OCI-LY7 (cell line): ENCODE results near the gene LMOD3.

ENCODE experiments used
- EZH2phosphoT487 ChIP-seq: fragments of 200-600 bp; sonication (generic); IDR thresholded peaks from 2 replicates; pipeline ENCODE4 v1.6.1; 2018; ENCODE audit warnings: low read depth, borderline replicate concordance, mild to moderate bottlenecking, mixed run types, antibody characterized with exemption, low read length, moderate library complexity, mixed read lengths
- TF ChIP-seq, protein P1 (sequence below): fragments of 200-600 bp; sonication (generic); conservative IDR thresholded peaks from 2 replicates; pipeline ENCODE4 v1.5.1; 2014; ENCODE audit warnings: mild to moderate bottlenecking, antibody characterized with exemption, low read length, moderate library complexity, mixed read lengths

DNA sequence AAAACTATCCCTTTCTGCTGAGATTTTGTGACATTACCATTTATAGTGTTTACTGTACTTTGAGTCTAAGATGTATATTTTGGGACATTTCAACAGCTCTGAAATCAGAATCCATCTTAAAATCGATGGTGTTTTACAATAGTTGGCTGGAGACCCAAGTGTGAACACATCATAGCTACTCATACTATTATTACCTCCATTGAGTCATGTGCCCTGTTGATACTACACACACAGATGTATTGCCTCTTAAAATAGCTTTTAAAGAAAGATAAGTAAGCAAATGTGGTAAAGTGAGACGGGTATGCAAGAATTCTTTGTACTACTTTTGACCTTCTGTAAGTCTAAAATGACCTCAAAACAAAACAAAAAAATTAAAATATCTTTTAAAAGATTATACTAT lies 6.7 kb downstream of the LMOD3 start:
- TF ChIP-seq, protein P1, sequence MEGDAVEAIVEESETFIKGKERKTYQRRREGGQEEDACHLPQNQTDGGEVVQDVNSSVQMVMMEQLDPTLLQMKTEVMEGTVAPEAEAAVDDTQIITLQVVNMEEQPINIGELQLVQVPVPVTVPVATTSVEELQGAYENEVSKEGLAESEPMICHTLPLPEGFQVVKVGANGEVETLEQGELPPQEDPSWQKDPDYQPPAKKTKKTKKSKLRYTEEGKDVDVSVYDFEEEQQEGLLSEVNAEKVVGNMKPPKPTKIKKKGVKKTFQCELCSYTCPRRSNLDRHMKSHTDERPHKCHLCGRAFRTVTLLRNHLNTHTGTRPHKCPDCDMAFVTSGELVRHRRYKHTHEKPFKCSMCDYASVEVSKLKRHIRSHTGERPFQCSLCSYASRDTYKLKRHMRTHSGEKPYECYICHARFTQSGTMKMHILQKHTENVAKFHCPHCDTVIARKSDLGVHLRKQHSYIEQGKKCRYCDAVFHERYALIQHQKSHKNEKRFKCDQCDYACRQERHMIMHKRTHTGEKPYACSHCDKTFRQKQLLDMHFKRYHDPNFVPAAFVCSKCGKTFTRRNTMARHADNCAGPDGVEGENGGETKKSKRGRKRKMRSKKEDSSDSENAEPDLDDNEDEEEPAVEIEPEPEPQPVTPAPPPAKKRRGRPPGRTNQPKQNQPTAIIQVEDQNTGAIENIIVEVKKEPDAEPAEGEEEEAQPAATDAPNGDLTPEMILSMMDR = no peak
- TF ChIP-seq EZH2phosphoT487 = no peak
